Keratinocyte (primary cell): ENCODE results near the gene EYS. TPM values are rescaled to one million over a fixed set of nuclear protein-coding genes. Genes with fewer than 3 reads are reported as not detected.

Source experiments
- DNase-seq: peaks from one replicate; pipeline ENCODE4 v3.0.0-alpha.2; 2011; ENCODE audit warnings: low read depth, missing footprints, low spot score
- FAIRE-seq: peaks from 2 replicates; lab custom pipeline; 2011; peaks lifted over from hg19 to GRCh38; lab: Jason Lieb, UNC
- H2AFZ ChIP-seq: 2 replicates; pipeline ENCODE4 v1.6.0; 2012; ENCODE audit warnings: low read length, control low read depth, inconsistent platforms; ENCODE audit not compliant: control insufficient read depth
- H3K27ac ChIP-seq: 2 replicates; pipeline ENCODE4 v1.5.1; 2011; ENCODE audit warnings: low read length; ENCODE audit not compliant: control insufficient read depth, insufficient read depth
- H3K27me3 ChIP-seq: 3 replicates; pipeline ENCODE4 v1.6.0; 2011; ENCODE audit warnings: low read length; ENCODE audit not compliant: control insufficient read depth, insufficient read depth; ENCODE audit errors: extremely low read depth
- H3K36me3 ChIP-seq, 2 experiments: 2 replicates in 1 of 2; 3 replicates in 1 of 2; pipeline ENCODE4 v1.5.1; 2011; ENCODE audit warnings: low read length in 2 of 2, mild to moderate bottlenecking in 1 of 2; ENCODE audit not compliant: control insufficient read depth in 2 of 2, insufficient read depth in 2 of 2; ENCODE audit errors: extremely low read depth in 1 of 2
- H3K4me1 ChIP-seq: 3 replicates; pipeline ENCODE4 v1.5.1; 2011; ENCODE audit warnings: low read length; ENCODE audit not compliant: control insufficient read depth, insufficient read depth; ENCODE audit errors: extremely low read depth
- H3K4me2 ChIP-seq: 3 replicates; pipeline ENCODE4 v1.6.0; 2011; ENCODE audit warnings: low read depth, low read length; ENCODE audit not compliant: control insufficient read depth, insufficient read depth; ENCODE audit errors: extremely low read depth
- H3K4me3 ChIP-seq, 3 experiments: fragments of 200-600 bp in 1 of 3; sonication (generic) in 1 of 3; 2 replicates in 2 of 3; 3 replicates in 1 of 3; pipeline ENCODE4 v1.5.1; 2011 to 2016; ENCODE audit warnings: low read length in 3 of 3, mild to moderate bottlenecking in 3 of 3, control low read depth in 2 of 3, inconsistent platforms in 1 of 3, low read depth in 1 of 3, mixed read lengths in 1 of 3, mixed run types in 1 of 3, moderate library complexity in 1 of 3; ENCODE audit not compliant: control insufficient read depth in 2 of 3, insufficient read depth in 2 of 3; ENCODE audit errors: extremely low read depth in 1 of 3
- H3K79me2 ChIP-seq: 2 replicates; pipeline ENCODE4 v1.6.0; 2012; ENCODE audit warnings: low read length; ENCODE audit not compliant: control insufficient read depth, insufficient read depth
- H3K9ac ChIP-seq: 3 replicates; pipeline ENCODE4 v1.6.0; 2011; ENCODE audit warnings: low read length; ENCODE audit not compliant: control insufficient read depth, insufficient read depth; ENCODE audit errors: extremely low read depth
- H3K9me1 ChIP-seq: 3 replicates; pipeline ENCODE4 v1.6.0; 2011; ENCODE audit warnings: low read length; ENCODE audit not compliant: control insufficient read depth, insufficient read depth; ENCODE audit errors: extremely low read depth
- H3K9me3 ChIP-seq: 2 replicates; pipeline ENCODE4 v1.5.1; 2012; ENCODE audit warnings: low read depth, low read length; ENCODE audit not compliant: control insufficient read depth
- H4K20me1 ChIP-seq: 3 replicates; pipeline ENCODE4 v1.6.0; 2011; ENCODE audit warnings: low read length; ENCODE audit not compliant: control insufficient read depth, insufficient read depth; ENCODE audit errors: extremely low read depth
- CTCF ChIP-seq, 3 experiments: IDR thresholded peaks in 1 of 3; conservative IDR thresholded peaks in 1 of 3; optimal IDR thresholded peaks in 1 of 3; 2 replicates in 2 of 3; 3 replicates in 1 of 3; pipeline versions ENCODE3 to v1.5.1; 2011; ENCODE audit warnings: low read length in 3 of 3, mild to moderate bottlenecking in 3 of 3, moderate library complexity in 2 of 3, control low read depth in 1 of 3, inconsistent platforms in 1 of 3; ENCODE audit not compliant: insufficient read depth in 2 of 3; ENCODE audit errors: extremely low read depth in 1 of 3
- EZH2 ChIP-seq: IDR thresholded peaks from one replicate; pipeline ENCODE4 v1.6.1; 2012; ENCODE audit warnings: inconsistent platforms, mild to moderate bottlenecking, low read length, moderate library complexity
- dilution Hi-C: fragments of 300-500 bp; cut with MboI; formaldehyde crosslinking; loops from one replicate; pipeline ENCODE4 v1.7.0; 2020; ENCODE audit warnings: low sequenced_read_pairs; ENCODE audit not compliant: extremely low pct_ligation_motif_present
- polyA plus RNA-seq, 5 experiments: library from polyadenylated mRNA; depleted of rRNA in 3 of 5; stranded (reverse) in 3 of 5; stranded (forward) in 1 of 5; unstranded in 1 of 5; fragments of >200 nt; gene quantifications; 1 replicate in 1 of 5; 2 replicates in 3 of 5; 3 replicates in 1 of 5; pipeline versions ENCODE4 v1.2.1 to v1.2.3, GENCODE V29; 2011 to 2012; ENCODE audit warnings: missing spikeins in 2 of 5, low read depth in 1 of 5, low replicate concordance in 1 of 5

Gene EYS
- polyA plus RNA-seq, 1 donor (not counting 4 experiments of a cell fraction or from before 2014, with no cell fraction given), result 0.34 TPM

- no peaks in the 10 kb centered on the region for H3K4me1 ChIP-seq
- H3K27ac ChIP-seq, result no peak overlapping the region
- FAIRE-seq, result no peak
- no peak overlapping the region for H3K4me2 ChIP-seq
- H3K9ac ChIP-seq, result no peak overlapping the region
- no peak for DNase-seq
- H3K9me1 ChIP-seq, result no peaks in the 10 kb centered on the region
- no peaks in the 10 kb centered on the region for H4K20me1 ChIP-seq
- no peak for TF ChIP-seq EZH2
- TF ChIP-seq CTCF (optimal IDR thresholded peaks at IDR 0.05 in 1 of 3, IDR thresholded peaks at IDR 0.05 in 1 of 3, conservative IDR thresholded peaks at IDR 0.05 in 1 of 3; ENCODE audit: extremely low read depth in 1 of 3, insufficient read depth in 2 of 3, low read length in 3 of 3), result no peak
- no peak overlapping the region for H2AFZ ChIP-seq
- no peaks in the 10 kb centered on the region for H3K79me2 ChIP-seq
- dilution Hi-C loops, result no loop called here
- no peaks in the 10 kb centered on the region for H3K27me3 ChIP-seq
- H3K36me3 ChIP-seq, result no peaks in the 10 kb centered on the region
- H3K4me3 ChIP-seq, result no peak overlapping the region
- no peaks in the 10 kb centered on the region for H3K9me3 ChIP-seq
These were observed 1697.0 kb downstream of the EYS start for GRCh38 chr6:64010010-64010409.

DNA sequence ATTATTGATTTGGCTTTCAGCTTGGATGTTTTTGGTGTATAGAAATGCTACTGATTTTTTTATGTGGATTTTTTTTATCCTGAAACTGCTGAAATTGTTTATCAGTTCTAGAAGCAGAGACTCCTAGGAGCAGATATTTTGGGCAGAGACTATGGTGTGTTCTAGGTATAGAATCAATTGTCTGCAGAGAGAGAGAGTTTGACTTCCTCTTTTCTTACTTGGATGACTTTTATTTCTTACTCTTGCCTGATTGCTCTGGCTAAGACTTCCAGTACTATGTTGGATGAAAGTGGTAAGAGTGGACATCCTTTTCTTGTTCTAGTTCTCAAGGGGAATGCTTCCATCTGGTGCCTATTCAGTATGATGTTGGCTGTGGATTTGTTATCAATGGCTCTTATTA is 1700.8 kb downstream of the EYS start:
- H3K27ac ChIP-seq, result no peak overlapping the region
- H3K4me1 ChIP-seq, result no peaks in the 10 kb centered on the region
- no peak overlapping the region for H2AFZ ChIP-seq
- no peaks in the 10 kb centered on the region for H3K9me3 ChIP-seq
- DNase-seq (no peak), FAIRE-seq (no peak)
- H3K27me3 ChIP-seq, result no peaks in the 10 kb centered on the region
- dilution Hi-C loops, result no loop called here
- H3K9ac ChIP-seq, result no peak overlapping the region
- no peaks in the 10 kb centered on the region for H3K9me1 ChIP-seq
- H3K79me2 ChIP-seq, result no peaks in the 10 kb centered on the region
- no peaks in the 10 kb centered on the region for H3K36me3 ChIP-seq
- H4K20me1 ChIP-seq, result no peaks in the 10 kb centered on the region
- H3K4me3 ChIP-seq, result no peak overlapping the region
- H3K4me2 ChIP-seq, result no peak overlapping the region
- no peak for TF ChIP-seq EZH2
- TF ChIP-seq CTCF (optimal IDR thresholded peaks at IDR 0.05 in 1 of 3, IDR thresholded peaks at IDR 0.05 in 1 of 3, conservative IDR thresholded peaks at IDR 0.05 in 1 of 3; ENCODE audit: extremely low read depth in 1 of 3, insufficient read depth in 2 of 3, low read length in 3 of 3), result no peak
